GM20000 (cell line): ENCODE results near the gene PLPP2.

Source experiments
- DNase-seq: peaks from one replicate; pipeline ENCODE4 v3.0.0; 2012; ENCODE audit warnings: low spot score
- CTCF ChIP-seq: IDR thresholded peaks from 2 replicates; pipeline ENCODE4 v1.5.1; 2012; ENCODE audit warnings: mild to moderate bottlenecking, control low read depth; ENCODE audit errors: extremely low read depth, missing control alignments

Gene PLPP2

GRCh38 chr19:335072-335471 lies 43.9 kb upstream of the PLPP2 start:
- no peak for TF ChIP-seq CTCF

GRCh38 chr19:334296-335071 lies 43.3 kb upstream of the PLPP2 start:
- TF ChIP-seq CTCF, result no peak
- DNase-seq, result no peak

More at GRCh38 chr19:335072-335471, 43.9 kb upstream of the PLPP2 start:
- no peak for DNase-seq

- TF ChIP-seq CTCF, result no peak
- no peak for DNase-seq
Observed at GRCh38 chr19:330503-330902, 39.3 kb upstream of the PLPP2 start.

- no peak for TF ChIP-seq CTCF
- no peak for DNase-seq
Observed at GRCh38 chr19:329876-330275, 38.7 kb upstream of the PLPP2 start.

- no peak for TF ChIP-seq CTCF
- no peak for DNase-seq
Observed at GRCh38 chr19:328025-328505, 36.9 kb upstream of the PLPP2 start.

- TF ChIP-seq CTCF, result no peak
- peak; percentile 28 for DNase-seq
Observed at GRCh38 chr19:327291-328024, 36.3 kb upstream of the PLPP2 start.

GRCh38 chr19:326871-327270 lies 35.7 kb upstream of the PLPP2 start:
- DNase-seq, result no peak
- TF ChIP-seq CTCF, result no peak
